HEK293 (cell line): ENCODE measurements around the gene C22orf39.

Source experiments
- EGR2 ChIP-seq: fragments of 450-650 bp; formaldehyde crosslinking; IDR thresholded peaks from 2 replicates; pipeline ENCODE4 v1.5.1; 2016; ENCODE audit warnings: low read depth, missing biosample characterization, missing genetic modification characterization
- FEZF1 ChIP-seq: fragments of 450-650 bp; formaldehyde crosslinking; IDR thresholded peaks from 2 replicates; pipeline ENCODE4 v1.5.1; 2016; ENCODE audit warnings: missing biosample characterization, missing genetic modification characterization
- GFI1B ChIP-seq: fragments of 450-650 bp; formaldehyde crosslinking; IDR thresholded peaks from 2 replicates; pipeline ENCODE4 v1.5.1; 2016; ENCODE audit warnings: missing biosample characterization, missing genetic modification characterization
- WT1 ChIP-seq: fragments of 450-650 bp; formaldehyde crosslinking; IDR thresholded peaks from 2 replicates; pipeline ENCODE4 v1.5.1; 2016; ENCODE audit warnings: missing biosample characterization, missing genetic modification characterization
- ZEB2 ChIP-seq: fragments of 450-650 bp; formaldehyde crosslinking; IDR thresholded peaks from 2 replicates; pipeline ENCODE4 v1.5.1; 2016; ENCODE audit warnings: missing biosample characterization, missing genetic modification characterization
- ZNF10 ChIP-seq: fragments of 450-650 bp; formaldehyde crosslinking; IDR thresholded peaks from 2 replicates; pipeline ENCODE4 v1.5.1; 2017; ENCODE audit warnings: missing biosample characterization, missing genetic modification characterization
- ZNF133 ChIP-seq: fragments of 450-650 bp; formaldehyde crosslinking; IDR thresholded peaks from 2 replicates; pipeline ENCODE4 v1.5.1; 2016; ENCODE audit warnings: missing biosample characterization, missing genetic modification characterization
- ZNF324 ChIP-seq: fragments of 450-650 bp; formaldehyde crosslinking; IDR thresholded peaks from 2 replicates; pipeline ENCODE4 v1.5.1; 2016; ENCODE audit warnings: missing biosample characterization, missing genetic modification characterization
- ZNF335 ChIP-seq: fragments of 450-650 bp; formaldehyde crosslinking; conservative IDR thresholded peaks from 2 replicates; pipeline ENCODE4 v1.5.1; 2016; ENCODE audit warnings: missing biosample characterization, missing genetic modification characterization
- ZNF426 ChIP-seq: fragments of 450-650 bp; formaldehyde crosslinking; IDR thresholded peaks from 2 replicates; pipeline ENCODE4 v1.5.1; 2017; ENCODE audit warnings: missing biosample characterization, missing genetic modification characterization, mild to moderate bottlenecking, inconsistent platforms, moderate library complexity
- ZNF600 ChIP-seq: fragments of 450-650 bp; formaldehyde crosslinking; IDR thresholded peaks from 2 replicates; pipeline ENCODE4 v1.5.1; 2016; ENCODE audit warnings: missing biosample characterization, missing genetic modification characterization
- ZNF837 ChIP-seq: fragments of 450-650 bp; formaldehyde crosslinking; IDR thresholded peaks from 2 replicates; pipeline ENCODE4 v1.5.1; 2016; ENCODE audit warnings: missing biosample characterization, missing genetic modification characterization
- ZXDB ChIP-seq: fragments of 450-650 bp; formaldehyde crosslinking; IDR thresholded peaks from 2 replicates; pipeline ENCODE4 v1.5.1; 2016; ENCODE audit warnings: missing biosample characterization, missing genetic modification characterization
- TF ChIP-seq, protein P1 (sequence below): fragments of 450-650 bp; formaldehyde crosslinking; IDR thresholded peaks from 2 replicates; pipeline ENCODE4 v1.5.1; 2016; ENCODE audit warnings: missing biosample characterization, missing genetic modification characterization
- TF ChIP-seq, protein P2 (sequence below): fragments of 450-650 bp; formaldehyde crosslinking; IDR thresholded peaks from 2 replicates; pipeline ENCODE4 v1.5.1; 2017; ENCODE audit warnings: missing biosample characterization, mild to moderate bottlenecking, missing genetic modification characterization, moderate library complexity
- TF ChIP-seq, protein P3 (sequence below): fragments of 450-650 bp; formaldehyde crosslinking; IDR thresholded peaks from 2 replicates; pipeline ENCODE4 v1.5.1; 2016; ENCODE audit warnings: missing biosample characterization, missing genetic modification characterization
- TF ChIP-seq, protein P4 (sequence below): fragments of 450-650 bp; formaldehyde crosslinking; IDR thresholded peaks from 2 replicates; pipeline ENCODE4 v1.5.1; 2016; ENCODE audit warnings: missing biosample characterization, missing genetic modification characterization

Gene C22orf39

DNA sequence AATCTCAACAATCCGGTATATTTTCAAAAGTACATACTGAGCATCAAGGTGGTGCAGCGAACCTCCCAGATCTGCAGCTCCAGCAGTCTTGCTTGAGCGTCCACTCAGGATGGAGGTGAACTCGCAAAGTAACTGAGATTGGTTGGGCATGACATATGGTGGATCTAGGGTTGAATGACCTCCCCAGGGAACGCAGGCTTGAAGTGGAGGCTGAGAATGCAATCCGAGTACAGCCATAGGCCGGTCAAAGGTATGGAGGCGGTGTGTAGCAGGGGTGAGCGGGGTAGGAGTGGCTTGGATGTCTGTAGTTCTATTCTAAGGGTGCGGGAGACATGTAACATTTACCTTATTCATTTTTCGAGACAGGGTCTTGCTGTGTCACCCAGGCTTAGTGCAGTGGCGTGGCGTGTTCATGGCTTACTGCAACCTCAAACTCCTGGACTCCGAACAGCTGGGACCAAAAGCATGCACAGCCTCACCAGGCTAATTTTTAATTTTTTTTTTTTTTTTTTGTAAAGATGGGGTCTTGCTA, 631 bp upstream of the C22orf39 start (continued):
- TF ChIP-seq FEZF1 (tag by site-specific recombination): peak; percentile 83
- TF ChIP-seq ZNF10: no peak
- TF ChIP-seq ZNF600 (tag by site-specific recombination): 0 out of 2 replicates have a peak, but pooled peaks have one; percentile 48
- no peak for TF ChIP-seq ZNF837
- no peak for TF ChIP-seq ZNF133
- TF ChIP-seq, protein P1, sequence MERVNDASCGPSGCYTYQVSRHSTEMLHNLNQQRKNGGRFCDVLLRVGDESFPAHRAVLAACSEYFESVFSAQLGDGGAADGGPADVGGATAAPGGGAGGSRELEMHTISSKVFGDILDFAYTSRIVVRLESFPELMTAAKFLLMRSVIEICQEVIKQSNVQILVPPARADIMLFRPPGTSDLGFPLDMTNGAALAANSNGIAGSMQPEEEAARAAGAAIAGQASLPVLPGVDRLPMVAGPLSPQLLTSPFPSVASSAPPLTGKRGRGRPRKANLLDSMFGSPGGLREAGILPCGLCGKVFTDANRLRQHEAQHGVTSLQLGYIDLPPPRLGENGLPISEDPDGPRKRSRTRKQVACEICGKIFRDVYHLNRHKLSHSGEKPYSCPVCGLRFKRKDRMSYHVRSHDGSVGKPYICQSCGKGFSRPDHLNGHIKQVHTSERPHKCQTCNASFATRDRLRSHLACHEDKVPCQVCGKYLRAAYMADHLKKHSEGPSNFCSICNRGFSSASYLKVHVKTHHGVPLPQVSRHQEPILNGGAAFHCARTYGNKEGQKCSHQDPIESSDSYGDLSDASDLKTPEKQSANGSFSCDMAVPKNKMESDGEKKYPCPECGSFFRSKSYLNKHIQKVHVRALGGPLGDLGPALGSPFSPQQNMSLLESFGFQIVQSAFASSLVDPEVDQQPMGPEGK (tag by site-specific recombination): 0 out of 2 replicates have a peak, but pooled peaks have one; percentile 33
- TF ChIP-seq, protein P2, sequence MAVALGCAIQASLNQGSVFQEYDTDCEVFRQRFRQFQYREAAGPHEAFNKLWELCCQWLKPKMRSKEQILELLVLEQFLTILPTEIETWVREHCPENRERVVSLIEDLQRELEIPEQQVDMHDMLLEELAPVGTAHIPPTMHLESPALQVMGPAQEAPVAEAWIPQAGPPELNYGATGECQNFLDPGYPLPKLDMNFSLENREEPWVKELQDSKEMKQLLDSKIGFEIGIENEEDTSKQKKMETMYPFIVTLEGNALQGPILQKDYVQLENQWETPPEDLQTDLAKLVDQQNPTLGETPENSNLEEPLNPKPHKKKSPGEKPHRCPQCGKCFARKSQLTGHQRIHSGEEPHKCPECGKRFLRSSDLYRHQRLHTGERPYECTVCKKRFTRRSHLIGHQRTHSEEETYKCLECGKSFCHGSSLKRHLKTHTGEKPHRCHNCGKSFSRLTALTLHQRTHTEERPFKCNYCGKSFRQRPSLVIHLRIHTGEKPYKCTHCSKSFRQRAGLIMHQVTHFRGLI (tag by site-specific recombination): peak; percentile 92
- no peak for TF ChIP-seq ZNF426 (tag by site-specific recombination)
- peak; percentile 8 for TF ChIP-seq ZNF324 (tag by site-specific recombination)
- TF ChIP-seq, protein P3, sequence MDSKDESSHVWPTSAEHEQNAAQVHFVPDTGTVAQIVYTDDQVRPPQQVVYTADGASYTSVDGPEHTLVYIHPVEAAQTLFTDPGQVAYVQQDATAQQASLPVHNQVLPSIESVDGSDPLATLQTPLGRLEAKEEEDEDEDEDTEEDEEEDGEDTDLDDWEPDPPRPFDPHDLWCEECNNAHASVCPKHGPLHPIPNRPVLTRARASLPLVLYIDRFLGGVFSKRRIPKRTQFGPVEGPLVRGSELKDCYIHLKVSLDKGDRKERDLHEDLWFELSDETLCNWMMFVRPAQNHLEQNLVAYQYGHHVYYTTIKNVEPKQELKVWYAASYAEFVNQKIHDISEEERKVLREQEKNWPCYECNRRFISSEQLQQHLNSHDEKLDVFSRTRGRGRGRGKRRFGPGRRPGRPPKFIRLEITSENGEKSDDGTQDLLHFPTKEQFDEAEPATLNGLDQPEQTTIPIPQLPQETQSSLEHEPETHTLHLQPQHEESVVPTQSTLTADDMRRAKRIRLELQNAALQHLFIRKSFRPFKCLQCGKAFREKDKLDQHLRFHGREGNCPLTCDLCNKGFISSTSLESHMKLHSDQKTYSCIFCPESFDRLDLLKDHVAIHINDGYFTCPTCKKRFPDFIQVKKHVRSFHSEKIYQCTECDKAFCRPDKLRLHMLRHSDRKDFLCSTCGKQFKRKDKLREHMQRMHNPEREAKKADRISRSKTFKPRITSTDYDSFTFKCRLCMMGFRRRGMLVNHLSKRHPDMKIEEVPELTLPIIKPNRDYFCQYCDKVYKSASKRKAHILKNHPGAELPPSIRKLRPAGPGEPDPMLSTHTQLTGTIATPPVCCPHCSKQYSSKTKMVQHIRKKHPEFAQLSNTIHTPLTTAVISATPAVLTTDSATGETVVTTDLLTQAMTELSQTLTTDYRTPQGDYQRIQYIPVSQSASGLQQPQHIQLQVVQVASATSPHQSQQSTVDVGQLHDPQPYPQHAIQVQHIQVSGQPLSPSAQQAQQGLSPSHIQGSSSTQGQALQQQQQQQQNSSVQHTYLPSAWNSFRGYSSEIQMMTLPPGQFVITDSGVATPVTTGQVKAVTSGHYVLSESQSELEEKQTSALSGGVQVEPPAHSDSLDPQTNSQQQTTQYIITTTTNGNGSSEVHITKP: peak; percentile 23; the same call in 1 of the 2 replicates
- TF ChIP-seq EGR2 (tag by site-specific recombination): peak; percentile 74; the same call in 1 of the 2 replicates
- 0 out of 2 replicates have a peak, but pooled peaks have one; percentile 1 for TF ChIP-seq WT1 (tag by site-specific recombination)
- TF ChIP-seq ZXDB: peak; percentile 83
- TF ChIP-seq ZNF335: peak; percentile 38
- TF ChIP-seq, protein P4, sequence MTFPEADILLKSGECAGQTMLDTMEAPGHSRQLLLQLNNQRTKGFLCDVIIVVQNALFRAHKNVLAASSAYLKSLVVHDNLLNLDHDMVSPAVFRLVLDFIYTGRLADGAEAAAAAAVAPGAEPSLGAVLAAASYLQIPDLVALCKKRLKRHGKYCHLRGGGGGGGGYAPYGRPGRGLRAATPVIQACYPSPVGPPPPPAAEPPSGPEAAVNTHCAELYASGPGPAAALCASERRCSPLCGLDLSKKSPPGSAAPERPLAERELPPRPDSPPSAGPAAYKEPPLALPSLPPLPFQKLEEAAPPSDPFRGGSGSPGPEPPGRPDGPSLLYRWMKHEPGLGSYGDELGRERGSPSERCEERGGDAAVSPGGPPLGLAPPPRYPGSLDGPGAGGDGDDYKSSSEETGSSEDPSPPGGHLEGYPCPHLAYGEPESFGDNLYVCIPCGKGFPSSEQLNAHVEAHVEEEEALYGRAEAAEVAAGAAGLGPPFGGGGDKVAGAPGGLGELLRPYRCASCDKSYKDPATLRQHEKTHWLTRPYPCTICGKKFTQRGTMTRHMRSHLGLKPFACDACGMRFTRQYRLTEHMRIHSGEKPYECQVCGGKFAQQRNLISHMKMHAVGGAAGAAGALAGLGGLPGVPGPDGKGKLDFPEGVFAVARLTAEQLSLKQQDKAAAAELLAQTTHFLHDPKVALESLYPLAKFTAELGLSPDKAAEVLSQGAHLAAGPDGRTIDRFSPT (tag by site-specific recombination): 0 out of 2 replicates have a peak, but pooled peaks have one; percentile 13
- TF ChIP-seq ZEB2 (tag by site-specific recombination): peak; percentile 34; the same call in 1 of the 2 replicates
- 0 out of 2 replicates have a peak, but pooled peaks have one; percentile 20 for TF ChIP-seq GFI1B (tag by site-specific recombination)
